ENCODE measurements around the gene PKP4. TPM values are rescaled to one million over a fixed set of nuclear protein-coding genes. Genes with fewer than 3 reads are reported as not detected.

Gene PKP4
- total and polyA plus RNA-seq, 9 of the 15 experiments (the other 6 are each of a cell fraction or from before 2014, with no cell fraction given) = 24.6 to 99.1 (median 74.0) TPM

DNA sequence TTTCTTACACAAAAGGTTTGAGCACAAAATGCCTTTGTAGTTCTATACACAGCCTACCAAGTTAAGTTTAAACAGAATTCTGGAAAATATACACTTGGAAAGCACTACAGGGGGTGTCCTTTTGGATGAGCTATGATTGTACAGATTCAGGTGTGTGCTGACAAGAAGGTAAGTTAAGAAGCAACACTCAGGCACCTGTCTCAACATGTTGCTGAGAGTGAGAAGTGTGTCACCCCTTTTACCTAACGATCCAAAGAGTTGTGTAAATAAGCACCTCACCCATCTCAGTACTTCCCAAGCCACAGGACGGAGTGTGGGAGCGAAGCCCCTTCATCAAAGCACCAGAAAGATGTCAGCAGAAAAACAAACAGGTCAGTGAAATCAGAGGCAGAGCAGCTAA is 228.9 kb downstream of the PKP4 start (continued):
- TF ChIP-seq, protein P1, sequence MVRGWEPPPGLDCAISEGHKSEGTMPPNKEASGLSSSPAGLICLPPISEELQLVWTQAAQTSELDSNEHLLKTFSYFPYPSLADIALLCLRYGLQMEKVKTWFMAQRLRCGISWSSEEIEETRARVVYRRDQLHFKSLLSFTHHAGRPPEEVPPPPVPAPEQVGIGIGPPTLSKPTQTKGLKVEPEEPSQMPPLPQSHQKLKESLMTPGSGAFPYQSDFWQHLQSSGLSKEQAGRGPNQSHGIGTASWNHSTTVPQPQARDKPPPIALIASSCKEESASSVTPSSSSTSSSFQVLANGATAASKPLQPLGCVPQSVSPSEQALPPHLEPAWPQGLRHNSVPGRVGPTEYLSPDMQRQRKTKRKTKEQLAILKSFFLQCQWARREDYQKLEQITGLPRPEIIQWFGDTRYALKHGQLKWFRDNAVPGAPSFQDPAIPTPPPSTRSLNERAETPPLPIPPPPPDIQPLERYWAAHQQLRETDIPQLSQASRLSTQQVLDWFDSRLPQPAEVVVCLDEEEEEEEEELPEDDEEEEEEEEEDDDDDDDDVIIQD (CRISPR knock-in tag; IDR thresholded peaks at IDR 0.05) = no peak
- no peak for TF ChIP-seq NFE2 (IDR thresholded peaks at IDR 0.05; ENCODE audit: low read depth)
- no peak for TF ChIP-seq SREBF2 (CRISPR knock-in tag; IDR thresholded peaks at IDR 0.05)
- TF ChIP-seq FOXP1 (CRISPR knock-in tag; IDR thresholded peaks at IDR 0.05) = no peak
- no peak for TF ChIP-seq SIRT6 (IDR thresholded peaks at IDR 0.05; ENCODE audit: low read depth, low read length)

DNA sequence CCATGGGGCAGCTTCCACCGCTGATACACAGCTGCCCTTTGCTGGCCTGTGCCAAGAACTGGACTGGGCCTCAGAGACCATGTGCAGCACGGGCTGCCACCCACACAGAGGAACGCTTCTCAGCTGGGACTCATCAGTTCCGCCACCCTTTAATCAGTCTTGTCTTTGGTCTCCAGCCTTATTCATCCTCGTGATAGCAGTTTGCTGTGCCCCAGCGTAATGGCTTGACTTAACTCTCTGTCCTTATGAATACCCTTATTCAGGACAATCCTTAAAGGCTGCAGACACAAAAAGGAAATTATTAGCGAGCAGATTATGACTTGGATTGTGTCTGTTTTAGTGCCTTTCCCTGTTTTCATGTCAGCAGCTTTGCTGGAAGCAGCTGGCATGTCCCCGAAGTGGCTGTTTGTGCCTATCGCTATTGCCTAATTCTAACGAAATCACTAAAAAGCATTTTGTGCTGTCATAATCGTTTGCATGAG is 229.5 kb downstream of the PKP4 start:
- intact Hi-C loops (cut with micrococcal nuclease) = no loop called here
- Histone ChIP-seq H3K36me3 (ENCODE audit: control insufficient read depth, insufficient read depth, low read length) (no peaks in the 10 kb centered on the region), H2AFZ (ENCODE audit: low read depth, low read length) (no peak overlapping the region), H3K9me1 (ENCODE audit: control insufficient read depth, insufficient read depth, low read length) (no peaks in the 10 kb centered on the region), H3K79me2 (ENCODE audit: control insufficient read depth, insufficient read depth, low read length) (no peaks in the 10 kb centered on the region), H4K20me1 (replicated peaks; ENCODE audit: control insufficient read depth, insufficient read depth, low read length) (no peaks in the 10 kb centered on the region), H3K4me3 (no peak overlapping the region), H3K9me3 (replicated peaks; ENCODE audit: control insufficient read depth, insufficient read depth, low read depth, low read length) (no peaks in the 10 kb centered on the region), H3K4me1 (replicated peaks in 1 of 2; ENCODE audit: control insufficient read depth in 2 of 2, insufficient read depth in 2 of 2, low read length in 2 of 2) (no peaks in the 10 kb centered on the region), H3K9ac (ENCODE audit: insufficient read depth in 1 of 2, low read depth in 2 of 2, low read length in 2 of 2) (no peak overlapping the region), H3K27ac (ENCODE audit: extremely low read depth, low read depth, low read length) (no peak overlapping the region), H3K4me2 (ENCODE audit: insufficient read depth, low read length) (no peak overlapping the region), H3K27me3 (ENCODE audit: control insufficient read depth in 2 of 2, insufficient read depth in 2 of 2, low read length in 2 of 2) (peaks cover 28 to 42% of the 10 kb centered on the region in 2 experiments; a peak in 4 of 5 replicates)
- FAIRE-seq (no peak), ATAC-seq (no peak), DNase-seq (ENCODE audit: extremely low read depth in 1 of 4, low spot score in 3 of 4) (no peak)
- 2% methylated on average over 11 of the region's 11 CpGs for WGBS (ENCODE audit: insufficient coverage, low coverage, missing lambda C conversion rate)
- in situ Hi-C loops (cut with MboI) = no loop called here
- CTCF ChIA-PET (ENCODE audit: low intra/inter-chr PET ratio) = no interaction called here
- POLR2A ChIA-PET = no interaction called here
- BruUV-seq (replicated peaks) = no TSS peak
- no peak for TF ChIP-seq HIVEP1 (CRISPR knock-in tag; IDR thresholded peaks at IDR 0.05)
- TF ChIP-seq, protein P2, sequence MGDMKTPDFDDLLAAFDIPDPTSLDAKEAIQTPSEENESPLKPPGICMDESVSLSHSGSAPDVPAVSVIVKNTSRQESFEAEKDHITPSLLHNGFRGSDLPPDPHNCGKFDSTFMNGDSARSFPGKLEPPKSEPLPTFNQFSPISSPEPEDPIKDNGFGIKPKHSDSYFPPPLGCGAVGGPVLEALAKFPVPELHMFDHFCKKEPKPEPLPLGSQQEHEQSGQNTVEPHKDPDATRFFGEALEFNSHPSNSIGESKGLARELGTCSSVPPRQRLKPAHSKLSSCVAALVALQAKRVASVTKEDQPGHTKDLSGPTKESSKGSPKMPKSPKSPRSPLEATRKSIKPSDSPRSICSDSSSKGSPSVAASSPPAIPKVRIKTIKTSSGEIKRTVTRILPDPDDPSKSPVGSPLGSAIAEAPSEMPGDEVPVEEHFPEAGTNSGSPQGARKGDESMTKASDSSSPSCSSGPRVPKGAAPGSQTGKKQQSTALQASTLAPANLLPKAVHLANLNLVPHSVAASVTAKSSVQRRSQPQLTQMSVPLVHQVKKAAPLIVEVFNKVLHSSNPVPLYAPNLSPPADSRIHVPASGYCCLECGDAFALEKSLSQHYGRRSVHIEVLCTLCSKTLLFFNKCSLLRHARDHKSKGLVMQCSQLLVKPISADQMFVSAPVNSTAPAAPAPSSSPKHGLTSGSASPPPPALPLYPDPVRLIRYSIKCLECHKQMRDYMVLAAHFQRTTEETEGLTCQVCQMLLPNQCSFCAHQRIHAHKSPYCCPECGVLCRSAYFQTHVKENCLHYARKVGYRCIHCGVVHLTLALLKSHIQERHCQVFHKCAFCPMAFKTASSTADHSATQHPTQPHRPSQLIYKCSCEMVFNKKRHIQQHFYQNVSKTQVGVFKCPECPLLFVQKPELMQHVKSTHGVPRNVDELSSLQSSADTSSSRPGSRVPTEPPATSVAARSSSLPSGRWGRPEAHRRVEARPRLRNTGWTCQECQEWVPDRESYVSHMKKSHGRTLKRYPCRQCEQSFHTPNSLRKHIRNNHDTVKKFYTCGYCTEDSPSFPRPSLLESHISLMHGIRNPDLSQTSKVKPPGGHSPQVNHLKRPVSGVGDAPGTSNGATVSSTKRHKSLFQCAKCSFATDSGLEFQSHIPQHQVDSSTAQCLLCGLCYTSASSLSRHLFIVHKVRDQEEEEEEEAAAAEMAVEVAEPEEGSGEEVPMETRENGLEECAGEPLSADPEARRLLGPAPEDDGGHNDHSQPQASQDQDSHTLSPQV (IDR thresholded peaks at IDR 0.05) = no peak
- TF ChIP-seq ZNF561 (CRISPR knock-in tag; conservative IDR thresholded peaks at IDR 0.05) = no peak
- TF ChIP-seq, protein P3, sequence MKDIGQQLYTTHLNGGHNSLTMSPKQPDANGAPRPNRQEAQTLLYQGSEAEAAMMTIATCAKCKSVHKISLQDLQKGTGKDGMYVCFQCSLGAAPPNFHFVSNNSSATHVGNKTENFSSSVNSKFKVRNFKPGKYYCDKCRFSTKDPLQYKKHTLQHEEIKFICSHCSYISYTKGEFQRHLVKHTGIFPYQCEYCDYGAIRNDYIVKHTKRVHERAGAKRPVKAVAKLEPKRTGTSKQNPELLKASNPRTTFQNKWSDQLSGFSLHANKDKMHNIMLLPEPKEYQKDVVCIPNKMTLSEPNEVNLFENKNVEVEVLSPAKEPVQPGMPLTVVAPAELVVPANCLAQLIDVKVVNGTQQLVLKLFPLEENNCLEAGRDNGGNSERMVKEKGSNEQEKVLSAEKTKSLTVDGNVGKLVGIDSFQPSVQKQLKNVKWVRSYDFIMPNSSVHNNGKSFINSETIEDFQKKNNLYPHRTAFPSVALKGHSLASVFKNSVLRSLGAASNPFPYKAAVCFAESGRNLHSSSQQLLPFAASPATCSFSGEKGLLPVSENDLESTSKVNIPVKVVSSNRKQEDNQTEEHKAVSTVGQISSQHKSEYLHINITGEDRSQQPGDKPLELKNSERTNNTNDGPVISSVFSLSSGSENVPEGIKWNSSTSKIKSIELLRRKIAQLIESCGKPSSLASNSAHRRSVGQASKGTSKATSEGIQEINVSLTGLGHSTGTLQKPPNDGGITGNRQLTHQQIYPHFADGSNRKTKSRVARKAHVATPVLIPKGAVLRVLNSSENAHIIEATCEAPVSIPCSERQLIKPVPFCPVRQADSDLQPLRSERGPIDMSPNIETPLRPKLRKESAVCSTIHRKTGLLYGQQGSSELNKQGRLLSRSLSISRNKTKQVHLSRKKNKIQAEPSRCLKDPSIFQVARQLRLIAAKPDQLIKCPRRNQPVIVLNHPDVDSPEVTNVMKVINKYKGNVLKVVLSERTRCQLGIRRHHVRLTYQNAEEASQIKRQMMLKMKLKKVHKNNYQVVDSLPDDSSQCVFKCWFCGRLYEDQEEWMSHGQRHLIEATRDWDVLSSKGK (CRISPR knock-in tag; IDR thresholded peaks at IDR 0.05) = no peak
- TF ChIP-seq, protein P4, sequence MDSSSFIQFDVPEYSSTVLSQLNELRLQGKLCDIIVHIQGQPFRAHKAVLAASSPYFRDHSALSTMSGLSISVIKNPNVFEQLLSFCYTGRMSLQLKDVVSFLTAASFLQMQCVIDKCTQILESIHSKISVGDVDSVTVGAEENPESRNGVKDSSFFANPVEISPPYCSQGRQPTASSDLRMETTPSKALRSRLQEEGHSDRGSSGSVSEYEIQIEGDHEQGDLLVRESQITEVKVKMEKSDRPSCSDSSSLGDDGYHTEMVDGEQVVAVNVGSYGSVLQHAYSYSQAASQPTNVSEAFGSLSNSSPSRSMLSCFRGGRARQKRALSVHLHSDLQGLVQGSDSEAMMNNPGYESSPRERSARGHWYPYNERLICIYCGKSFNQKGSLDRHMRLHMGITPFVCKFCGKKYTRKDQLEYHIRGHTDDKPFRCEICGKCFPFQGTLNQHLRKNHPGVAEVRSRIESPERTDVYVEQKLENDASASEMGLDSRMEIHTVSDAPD (CRISPR knock-in tag; IDR thresholded peaks at IDR 0.05) = no peak
- TF ChIP-seq NFE2 (IDR thresholded peaks at IDR 0.05; ENCODE audit: low read depth) = no peak
